Mammary epithelial cell (primary cell): ENCODE data around the gene MRTFB.

Source experiments
- EZH2 ChIP-seq: IDR thresholded peaks from 2 replicates; pipeline ENCODE4 v1.6.1; 2012; ENCODE audit warnings: low read length, inconsistent platforms, borderline replicate concordance
- TF ChIP-seq, protein P1 (sequence below), 2 donors: IDR thresholded peaks in 1 of 2; conservative IDR thresholded peaks in 1 of 2; 2 replicates each; pipeline ENCODE4 v1.5.1; 2011 to 2012; ENCODE audit warnings: inconsistent platforms in 2 of 2, low read length in 2 of 2, mild to moderate bottlenecking in 2 of 2, control low read depth in 1 of 2, low read depth in 1 of 2; ENCODE audit not compliant: insufficient read depth in 1 of 2; ENCODE audit errors: extremely low read depth in 1 of 2

GRCh38 chr16:14302399-14303181, 231.5 kb downstream of the MRTFB start:
- TF ChIP-seq, protein P1, sequence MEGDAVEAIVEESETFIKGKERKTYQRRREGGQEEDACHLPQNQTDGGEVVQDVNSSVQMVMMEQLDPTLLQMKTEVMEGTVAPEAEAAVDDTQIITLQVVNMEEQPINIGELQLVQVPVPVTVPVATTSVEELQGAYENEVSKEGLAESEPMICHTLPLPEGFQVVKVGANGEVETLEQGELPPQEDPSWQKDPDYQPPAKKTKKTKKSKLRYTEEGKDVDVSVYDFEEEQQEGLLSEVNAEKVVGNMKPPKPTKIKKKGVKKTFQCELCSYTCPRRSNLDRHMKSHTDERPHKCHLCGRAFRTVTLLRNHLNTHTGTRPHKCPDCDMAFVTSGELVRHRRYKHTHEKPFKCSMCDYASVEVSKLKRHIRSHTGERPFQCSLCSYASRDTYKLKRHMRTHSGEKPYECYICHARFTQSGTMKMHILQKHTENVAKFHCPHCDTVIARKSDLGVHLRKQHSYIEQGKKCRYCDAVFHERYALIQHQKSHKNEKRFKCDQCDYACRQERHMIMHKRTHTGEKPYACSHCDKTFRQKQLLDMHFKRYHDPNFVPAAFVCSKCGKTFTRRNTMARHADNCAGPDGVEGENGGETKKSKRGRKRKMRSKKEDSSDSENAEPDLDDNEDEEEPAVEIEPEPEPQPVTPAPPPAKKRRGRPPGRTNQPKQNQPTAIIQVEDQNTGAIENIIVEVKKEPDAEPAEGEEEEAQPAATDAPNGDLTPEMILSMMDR (conservative IDR thresholded peaks at IDR 0.05 in 1 of 2, IDR thresholded peaks at IDR 0.05 in 1 of 2; ENCODE audit: extremely low read depth in 1 of 2, insufficient read depth in 1 of 2, low read depth in 1 of 2, low read length in 2 of 2), result no peak
- no peak for TF ChIP-seq EZH2
